ENCODE data around the gene FGFR2. TPM values are rescaled to one million over a fixed set of nuclear protein-coding genes. Genes with fewer than 3 reads are reported as not detected.
A peak's percentile ranks its signal among the peaks of the same experiment; 100 is the strongest.

The FGFR2 gene
- 135 TPM for total RNA-seq

DNA sequence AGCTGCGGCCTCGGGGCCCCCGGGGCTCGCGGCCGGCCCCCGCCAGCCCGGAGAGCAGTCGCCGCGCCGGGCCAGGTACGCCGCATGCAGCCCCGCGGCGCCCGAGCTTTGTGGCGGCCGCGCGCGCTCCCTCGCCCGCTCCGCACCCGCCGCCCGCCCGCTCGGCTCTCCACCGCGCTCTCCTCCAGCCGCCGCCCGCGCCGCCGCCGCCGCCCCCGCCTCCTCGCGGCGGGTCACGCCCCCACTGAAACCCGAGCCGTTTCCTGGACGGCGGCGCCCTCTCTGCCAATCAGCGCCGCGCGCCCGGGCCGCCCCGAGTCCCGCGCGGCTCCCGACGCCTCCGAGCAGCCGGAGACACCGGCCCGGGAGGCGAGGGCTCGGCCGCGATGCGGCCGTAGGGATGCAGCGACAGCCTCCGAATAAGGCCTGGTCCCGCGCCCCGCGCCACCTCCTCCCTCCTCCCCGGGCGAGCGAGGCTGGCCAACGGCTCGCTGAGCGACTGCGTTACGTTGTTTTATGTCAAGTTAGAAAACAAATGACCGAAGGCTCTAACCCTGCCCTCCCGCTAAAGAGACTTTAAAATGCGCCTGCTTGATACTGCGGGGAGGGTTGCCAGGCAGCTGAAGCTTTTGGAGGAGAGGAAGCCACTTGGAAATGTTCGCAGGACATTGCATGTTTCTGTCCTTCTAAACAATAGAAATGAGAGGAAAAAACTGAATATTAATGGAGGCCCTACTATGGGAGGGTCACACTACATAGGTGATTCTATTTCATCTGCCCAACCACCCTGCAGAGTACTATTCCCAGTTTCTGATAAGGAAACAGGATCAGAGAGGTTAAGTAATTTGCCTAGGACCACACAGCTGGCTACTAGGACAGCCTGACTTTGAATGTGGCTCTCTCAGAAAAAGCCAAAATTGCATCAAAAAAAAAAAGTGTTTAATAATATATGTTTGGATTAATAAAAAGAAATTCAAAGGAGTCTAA is at the start of gene FGFR2:
FGFR2 (minus strand) TSS at position 182 of the 987 bp plus-strand sequence. CDS start 4,627 bp downstream, outside the sequence.
- DNase-seq (ENCODE audit: low spot score): peak; percentile 85

DNA sequence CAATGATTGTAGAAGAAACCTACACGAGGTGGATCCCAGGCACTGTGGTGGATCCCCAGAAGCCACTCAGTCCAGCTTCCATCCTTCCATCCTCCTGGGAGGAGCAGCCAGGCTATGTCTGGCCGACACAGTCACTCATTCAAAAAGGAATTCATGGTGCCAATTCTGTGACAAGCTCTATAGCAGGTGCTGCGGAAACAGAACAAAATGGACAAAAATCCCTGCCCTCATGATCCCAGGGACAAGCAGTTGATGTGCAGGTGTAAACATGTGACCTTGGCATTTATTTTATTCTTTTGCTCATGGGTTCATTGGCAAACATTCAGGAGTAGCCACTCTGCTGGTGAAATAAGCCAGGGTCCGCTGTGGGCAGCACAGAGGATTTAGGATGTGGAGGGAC is 49.2 kb upstream of the FGFR2 start:
- no peak for DNase-seq (ENCODE audit: low spot score)

DNA sequence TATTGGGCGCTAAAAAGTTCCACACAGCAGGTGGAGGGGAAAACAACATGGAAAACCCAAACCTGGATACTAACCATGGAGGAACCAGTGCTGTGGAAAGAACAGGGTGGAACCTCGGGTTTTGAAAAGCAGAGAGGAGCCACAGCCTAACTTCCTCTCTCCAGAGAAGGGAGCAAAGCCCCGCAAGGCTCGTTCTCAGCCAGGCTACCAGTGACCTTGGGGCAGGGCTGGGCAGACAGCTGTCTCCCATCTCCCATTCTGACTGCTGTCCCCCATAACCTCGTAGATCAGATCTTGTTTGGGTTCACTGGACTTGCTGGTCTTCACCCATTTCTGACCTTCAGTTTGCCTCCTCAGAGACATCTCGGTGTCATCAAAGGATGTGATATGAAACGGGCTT is 47.5 kb upstream of the FGFR2 start:
- no peak for DNase-seq (ENCODE audit: low spot score)

DNA sequence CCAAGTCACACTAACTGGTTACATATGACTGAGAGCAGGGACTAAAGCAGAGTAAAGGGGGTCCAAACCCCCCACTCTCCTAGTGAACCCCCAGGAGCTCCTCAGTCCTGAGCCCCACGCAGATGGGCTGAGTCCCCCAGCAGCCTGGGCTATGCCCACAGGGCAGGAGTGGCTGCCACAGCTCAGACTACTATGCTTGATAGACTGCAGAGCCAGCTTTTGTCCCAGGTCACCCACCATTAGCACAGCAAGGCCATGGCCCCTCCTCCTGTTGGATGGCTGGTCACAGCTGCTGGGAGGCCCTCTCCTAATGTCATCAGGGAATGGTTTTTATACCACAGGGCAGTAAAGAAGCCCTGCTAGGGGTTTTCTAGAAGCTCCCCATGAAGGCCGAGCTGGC is 46.3 kb upstream of the FGFR2 start:
- no peak for DNase-seq (ENCODE audit: low spot score)

DNA sequence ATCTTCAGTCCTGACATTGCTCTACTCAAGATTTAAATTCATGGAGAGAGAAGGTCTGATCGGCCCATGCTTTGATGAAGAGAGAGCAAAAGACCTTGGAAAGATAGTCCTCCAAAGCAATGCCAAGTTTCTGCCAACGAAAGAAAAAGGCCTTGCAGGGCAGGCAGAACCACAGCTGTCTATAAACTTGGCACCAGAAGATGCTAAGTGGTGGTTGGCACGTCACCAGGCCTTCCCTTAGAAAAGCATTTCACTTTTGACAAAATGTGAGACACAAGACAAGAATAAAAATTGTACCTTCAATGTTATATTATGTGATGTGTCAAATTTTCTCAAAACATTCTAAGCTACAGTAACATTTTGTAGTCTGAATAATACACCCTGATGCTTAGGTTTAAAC is 42.0 kb upstream of the FGFR2 start:
- no peak for DNase-seq (ENCODE audit: low spot score)

DNA sequence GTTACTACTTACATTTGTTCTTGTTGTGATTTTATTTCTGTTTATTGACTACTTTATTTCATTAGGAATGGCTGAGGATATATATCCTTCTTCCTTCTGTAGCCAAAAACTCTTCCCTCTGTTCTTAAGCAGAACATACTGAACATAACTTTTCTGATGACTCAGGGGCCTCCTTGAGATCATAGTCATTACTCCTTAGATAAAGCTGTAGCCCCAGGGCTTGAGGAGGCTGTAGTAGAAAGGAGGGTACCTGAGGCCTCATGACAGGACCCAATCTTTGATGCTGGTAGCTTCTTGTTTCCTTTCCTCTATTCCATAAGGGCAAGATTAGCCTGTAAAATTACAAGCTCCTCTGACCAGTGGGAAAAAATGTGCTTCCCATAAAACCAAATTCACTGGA is 41.2 kb upstream of the FGFR2 start:
- DNase-seq (ENCODE audit: low spot score): no peak

DNA sequence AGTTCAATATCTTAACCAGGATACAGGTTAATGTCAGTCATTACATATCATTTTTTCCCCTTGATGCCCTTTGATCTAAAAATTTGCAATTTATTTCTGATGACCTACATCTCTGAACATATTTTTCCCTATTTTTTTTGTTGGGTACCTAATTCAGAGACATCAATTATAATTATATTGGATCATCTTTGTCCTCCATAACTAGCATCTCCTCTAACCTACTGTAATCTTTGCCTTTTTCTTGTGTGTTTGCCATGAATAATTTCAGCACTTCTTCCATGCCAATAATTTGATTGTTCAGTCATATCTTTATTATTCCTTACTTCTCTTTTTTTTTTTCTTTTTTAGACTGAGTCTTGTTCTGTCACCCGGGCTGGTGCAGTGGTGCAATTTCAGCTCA is 39.2 kb upstream of the FGFR2 start:
- DNase-seq (ENCODE audit: low spot score): no peak

DNA sequence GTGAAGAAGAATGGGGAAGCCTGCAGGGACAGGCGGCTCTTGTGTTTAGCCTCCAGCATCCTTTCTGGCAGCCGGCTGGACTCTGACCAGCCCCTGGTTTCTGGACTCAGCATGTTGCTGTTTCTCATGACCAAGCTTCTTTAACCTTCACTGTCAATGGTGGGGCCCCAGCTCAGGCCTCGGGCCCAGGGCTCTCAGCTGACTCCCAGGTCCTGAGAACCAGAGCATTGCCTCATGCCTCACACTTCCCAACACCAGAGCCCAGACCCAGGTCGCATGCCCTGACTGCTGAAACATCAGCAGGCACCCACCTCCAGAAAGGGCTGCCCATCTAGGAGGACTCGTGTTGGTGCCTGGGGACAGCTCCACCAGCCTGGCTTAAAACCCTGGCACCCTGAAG is 34.8 kb upstream of the FGFR2 start:
- DNase-seq (ENCODE audit: low spot score): no peak

DNA sequence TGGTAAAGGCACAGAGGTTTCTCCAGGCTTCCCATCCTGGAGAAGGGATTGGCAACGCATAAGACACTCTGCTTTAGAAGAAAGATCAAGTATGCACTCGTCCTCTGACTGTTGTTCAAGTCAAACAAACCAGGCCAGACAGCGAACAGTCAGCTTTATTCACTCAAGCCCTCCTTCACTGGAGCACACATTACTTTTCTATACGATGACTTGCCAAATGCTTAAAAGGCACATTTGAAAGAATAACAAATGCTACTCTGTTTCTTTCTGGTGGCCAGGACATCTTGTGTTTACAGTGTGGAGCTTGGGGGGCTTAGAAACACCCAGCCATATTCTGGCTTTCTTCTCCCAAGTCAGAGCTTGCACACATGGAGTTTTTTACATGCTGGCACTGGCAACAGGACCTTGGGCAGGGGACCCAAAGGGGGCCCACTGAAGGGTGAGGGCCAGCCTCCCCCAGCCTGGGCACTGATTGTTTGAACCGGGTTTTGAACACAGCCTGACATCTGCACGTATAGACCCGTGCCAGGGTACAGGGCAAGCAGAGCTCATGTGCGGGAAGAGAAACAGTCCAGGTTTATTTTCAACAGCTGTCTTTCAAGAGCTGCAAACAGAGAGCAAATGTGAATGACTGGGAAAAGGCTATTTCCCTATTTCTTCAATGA is 33.3 kb upstream of the FGFR2 start:
- no peak for DNase-seq (ENCODE audit: low spot score)

DNA sequence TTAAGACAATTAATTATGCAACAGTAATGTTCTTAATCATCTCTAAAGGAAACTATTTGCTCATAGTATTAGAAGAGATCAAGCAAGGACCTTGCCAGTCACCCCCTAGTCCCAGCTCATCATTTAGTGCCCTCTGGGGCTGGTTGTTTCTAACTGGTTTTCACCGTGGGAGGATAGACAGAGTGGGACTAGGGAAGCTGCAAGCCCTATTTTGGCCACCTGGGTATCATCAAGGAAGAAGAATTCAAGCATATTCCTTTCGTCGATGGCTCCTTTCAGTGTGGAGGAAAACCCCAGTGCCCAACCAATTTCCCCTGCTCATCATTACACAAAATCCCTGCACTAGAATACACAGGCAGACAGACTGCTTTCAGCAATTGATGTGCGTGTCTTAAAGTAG is 30.6 kb upstream of the FGFR2 start:
- no peak for DNase-seq (ENCODE audit: low spot score)

DNA sequence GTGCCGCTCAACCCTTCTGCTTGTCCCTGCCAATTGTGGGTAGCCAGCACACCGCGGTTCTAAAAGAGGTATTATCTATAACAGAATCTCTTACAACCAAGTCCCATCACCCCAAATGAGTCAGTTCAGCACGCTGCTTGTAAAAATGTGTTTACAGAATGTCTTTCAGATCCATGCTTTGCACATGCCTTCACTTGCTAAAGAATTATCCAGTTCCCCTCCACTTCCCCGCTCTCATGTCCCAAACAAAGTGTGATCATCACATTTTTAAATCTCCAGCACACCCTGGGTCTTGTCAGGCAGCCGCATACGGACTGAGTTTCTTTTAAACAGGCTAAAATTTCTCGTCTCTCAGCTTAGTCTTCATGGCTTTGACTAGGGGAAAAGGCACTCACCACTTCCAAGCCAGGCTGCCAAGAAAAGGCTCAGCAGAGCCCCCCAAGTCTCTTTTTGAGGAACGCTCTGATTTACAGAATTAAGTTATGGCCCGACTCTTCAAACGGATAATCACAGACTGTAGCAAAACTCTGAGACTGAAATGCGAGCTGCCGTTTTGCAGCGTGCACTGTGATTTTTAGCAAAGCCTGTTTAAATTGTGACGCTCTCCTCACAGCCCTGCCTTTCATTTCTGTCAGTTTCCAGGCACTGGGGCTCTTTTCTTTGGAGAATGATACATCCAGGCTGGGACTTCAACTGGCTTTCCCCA is 29.8 kb upstream of the FGFR2 start:
- DNase-seq (ENCODE audit: low spot score): no peak

DNA sequence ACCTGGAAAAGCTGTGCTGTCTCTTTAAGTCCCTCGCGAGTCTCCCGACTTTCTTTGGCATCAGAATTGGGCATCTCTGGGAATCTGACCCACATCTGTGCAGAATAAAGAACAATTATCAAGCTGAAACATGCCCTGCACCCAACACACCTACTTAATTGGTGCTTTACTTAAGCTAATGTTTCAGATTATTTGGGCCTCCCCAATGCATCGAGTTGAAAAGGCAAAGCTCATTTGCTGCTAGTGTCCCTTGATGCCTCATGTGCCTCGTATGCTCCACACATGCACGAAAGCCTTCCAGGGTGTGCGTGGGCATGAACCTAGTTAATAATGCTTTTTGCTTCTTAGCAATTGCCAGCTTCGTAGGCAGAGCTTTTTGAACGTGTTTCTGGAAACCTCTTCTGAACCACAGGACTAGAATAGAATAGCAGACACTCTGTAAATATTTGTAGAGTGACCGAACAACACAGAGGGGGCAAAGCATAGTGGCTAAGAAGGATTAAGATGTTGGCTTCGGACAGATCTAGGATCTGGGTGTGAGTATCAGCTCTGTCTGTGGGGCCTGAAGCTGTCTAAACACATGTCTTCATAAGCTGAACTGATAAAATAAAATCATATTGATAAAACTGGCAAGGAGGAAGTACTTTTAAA is 26.7 kb upstream of the FGFR2 start:
- no peak for DNase-seq (ENCODE audit: low spot score)

DNA sequence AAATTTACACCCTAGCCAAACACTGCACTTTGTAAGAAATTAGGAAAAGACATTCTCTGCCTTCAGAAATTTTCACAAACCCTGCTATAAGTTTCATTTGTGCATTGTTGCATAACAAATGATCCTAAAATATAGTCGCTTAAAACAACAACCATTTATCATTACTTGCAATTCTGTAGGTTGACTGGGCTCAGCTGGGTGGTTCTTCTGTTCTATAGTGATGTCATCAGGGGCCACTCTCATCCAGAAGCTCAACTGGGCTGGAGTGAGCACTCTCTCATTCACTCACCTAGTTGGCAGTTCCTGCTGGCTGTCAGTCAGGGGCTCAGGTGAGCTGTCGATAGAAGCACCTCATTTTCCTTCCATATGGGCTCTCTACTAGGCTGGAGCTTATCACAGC is 20.7 kb upstream of the FGFR2 start:
- no peak for DNase-seq (ENCODE audit: low spot score)

DNA sequence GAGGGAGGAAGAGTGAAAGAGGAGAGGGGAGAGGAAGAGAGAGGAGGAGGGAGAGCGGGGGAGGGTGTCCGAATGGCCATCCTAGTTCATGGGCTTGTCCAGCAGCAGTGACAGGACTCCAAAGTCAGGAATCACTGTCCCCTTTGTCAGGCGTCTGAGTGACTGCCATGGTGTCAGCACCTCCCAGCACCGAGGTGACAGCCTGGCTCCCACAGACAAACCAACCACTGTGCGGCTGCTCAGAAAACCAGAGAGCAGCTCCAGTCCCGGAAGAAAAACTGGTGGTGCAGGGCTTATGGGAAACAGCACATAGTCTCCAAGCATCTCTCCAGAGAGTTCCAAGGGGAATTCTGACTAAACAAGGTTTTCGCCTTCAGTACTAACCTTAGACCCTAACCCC is 18.9 kb upstream of the FGFR2 start:
- no peak for DNase-seq (ENCODE audit: low spot score)

DNA sequence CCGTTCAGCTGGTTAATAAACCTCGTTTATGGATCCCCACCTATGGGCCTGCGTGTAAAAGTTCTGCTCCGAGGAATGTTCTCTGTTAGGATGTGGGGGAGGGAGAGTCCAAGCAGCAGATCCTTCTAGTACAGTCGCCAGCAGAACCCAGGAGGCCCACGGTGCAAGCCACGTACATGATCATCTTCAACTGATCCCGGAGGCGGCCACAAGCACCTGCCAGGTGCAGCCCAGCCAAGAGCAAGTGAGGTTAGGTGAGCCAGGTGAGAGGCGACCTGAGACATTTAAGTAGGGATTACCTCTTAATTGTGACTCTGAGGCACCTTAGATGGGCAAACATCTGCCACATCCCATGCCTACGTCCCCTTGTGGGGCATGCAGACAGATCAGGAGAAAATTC is 18.0 kb upstream of the FGFR2 start:
- DNase-seq (ENCODE audit: low spot score): no peak

DNA sequence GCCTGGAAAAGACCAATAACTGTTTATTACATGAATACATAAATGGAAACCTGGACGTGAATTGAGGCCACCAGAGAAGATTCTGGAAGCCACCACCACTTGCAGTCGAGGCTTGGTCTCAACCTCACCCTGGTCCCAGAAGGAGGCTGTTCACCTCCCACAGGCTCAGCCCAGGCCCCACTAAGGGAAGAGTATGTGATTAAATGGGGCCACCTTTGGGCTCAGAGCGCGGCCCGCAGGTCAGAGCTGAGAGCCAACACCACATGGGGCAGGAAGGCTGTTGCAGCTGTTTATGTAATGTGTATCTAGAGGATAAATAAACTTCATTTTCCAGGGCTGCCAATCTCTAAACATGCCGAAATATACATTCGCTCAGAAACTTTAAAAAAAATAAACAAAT is 17.6 kb upstream of the FGFR2 start:
- no peak for DNase-seq (ENCODE audit: low spot score)

DNA sequence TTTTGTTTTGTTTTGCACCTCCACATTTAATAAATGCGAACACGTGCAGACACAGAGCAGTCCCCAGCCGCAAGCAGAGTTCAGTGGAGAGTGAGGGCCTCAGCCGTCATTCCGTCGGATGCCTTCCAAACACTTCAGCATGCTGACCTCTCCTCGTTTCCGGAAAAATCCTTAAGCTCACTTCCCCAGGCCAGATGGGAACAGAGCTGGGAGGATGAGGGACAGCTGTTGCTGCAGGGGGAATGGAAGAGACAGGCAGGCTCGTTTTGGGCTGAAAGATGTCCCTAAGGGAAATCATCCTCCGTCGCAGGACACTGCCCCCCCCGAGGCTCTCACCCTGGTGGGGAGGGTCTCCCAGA is 17.2 kb upstream of the FGFR2 start:
- DNase-seq (ENCODE audit: low spot score): no peak

DNA sequence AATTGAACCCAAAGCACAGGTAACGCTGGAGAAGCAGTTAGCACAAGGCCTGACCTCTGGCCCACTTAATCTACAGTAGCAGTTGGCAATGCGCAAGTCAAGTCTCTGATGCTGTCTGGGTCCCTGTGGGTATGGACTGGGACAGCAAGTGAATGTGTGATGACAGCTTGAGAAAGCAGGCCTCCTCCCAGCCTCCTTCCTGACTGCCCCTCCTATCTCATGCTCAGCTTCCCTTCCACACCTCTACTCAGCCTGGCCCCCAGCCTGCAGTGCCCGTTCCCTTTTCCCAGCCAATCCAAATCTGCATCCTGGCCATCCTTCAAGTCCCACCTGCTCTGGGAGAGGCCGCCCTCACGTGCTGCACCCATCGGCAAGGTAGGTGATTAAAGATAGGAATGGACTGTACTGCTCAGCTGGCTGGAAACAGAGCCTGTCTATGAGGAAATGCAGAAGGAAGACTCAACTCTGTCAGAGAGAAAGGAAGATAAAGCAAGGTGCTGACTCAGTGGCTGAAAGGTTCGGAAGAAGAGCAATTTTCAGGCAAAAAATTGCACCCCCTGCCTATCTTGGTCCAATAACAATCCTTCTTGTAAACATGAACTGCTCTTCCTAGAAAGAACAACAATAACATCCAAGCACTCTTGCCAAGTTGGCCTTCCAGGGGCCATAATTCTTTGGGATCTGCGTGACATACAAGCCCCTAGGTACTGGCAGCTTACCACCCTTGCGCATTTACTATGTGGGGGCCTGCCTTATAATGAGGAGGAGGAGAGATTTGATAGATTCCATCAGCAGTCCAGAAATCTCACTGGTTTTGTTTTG is 16.6 kb upstream of the FGFR2 start:
- no peak for DNase-seq (ENCODE audit: low spot score)

DNA sequence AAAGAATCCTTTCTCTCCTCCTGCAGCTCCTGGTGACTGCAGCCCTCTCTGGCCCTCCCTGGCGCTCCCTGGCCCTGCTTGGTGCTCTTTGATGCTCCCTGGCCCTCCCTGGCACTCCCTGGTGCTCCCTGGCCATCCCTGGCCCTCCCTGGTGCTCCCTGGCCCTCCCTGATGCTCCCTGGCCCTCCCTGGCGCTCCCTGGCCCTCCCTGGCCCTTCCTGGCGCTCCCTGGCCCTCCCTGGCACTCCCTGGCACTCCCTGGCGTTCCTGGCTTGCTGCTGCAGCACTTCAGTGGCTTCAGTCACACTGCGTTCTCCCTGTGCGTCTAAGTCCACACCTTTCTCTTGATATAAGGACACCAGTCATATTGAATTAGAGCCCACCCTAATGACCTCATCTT is 15.2 kb upstream of the FGFR2 start:
- DNase-seq (ENCODE audit: low spot score): no peak

DNA sequence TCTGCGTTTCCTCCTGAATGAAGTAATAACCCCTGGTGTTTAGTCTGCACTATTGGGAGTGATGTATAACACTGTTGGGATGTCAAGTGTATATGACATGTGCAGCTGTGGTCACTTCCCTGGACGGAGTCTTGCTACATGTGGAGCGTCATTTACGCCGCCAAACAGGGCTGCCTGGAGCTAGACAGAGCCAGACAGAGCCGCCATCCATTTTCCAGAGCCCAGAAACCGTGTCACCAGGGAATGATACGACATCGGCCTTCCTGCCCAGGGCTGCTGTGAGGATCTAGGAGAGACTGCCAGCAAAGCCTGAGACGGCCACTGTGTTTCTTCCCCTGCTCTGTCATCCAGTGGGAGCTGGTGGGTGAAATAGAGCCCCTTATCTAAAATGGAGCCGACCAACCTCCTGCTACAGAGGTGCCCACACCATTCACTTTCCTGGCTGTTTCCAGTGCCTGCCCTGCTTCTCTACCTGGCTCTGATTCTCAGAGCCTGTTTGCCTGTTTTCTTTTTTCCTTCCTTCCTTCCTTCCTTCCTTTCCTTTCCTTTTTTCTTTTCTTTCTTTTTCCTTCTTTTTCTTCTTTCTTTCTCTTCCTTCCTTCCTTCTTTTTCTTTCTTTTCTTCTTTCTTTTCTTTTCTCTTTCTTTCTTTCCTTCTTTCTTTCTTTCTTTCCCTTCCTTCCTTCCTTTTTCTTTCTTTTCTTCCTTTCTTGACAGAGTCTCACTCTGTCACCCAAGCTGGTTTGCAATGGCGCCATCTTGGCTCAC is 13.3 kb upstream of the FGFR2 start:
- DNase-seq (ENCODE audit: low spot score): no peak
